Heart left ventricle (tissue), 16 donors: ENCODE data around the gene RAB3A. TPM values are rescaled to one million over a fixed set of nuclear protein-coding genes. Genes with fewer than 3 reads are reported as not detected.

Experiments used
- ATAC-seq, 4 donors: fragments of 200-7000 bp; cut with Tn5 transposase; one replicate each; pipeline ENCODE4 v1.9.1; 2020 to 2022; ENCODE audit warnings: moderate library complexity in 4 of 4, mild to moderate bottlenecking in 3 of 4, moderate number of reproducible peaks in 1 of 4
- DNase-seq, 5 donors: peaks; one replicate each; pipeline ENCODE4 v3.0.0-alpha.2; 2020
- H3K27ac ChIP-seq, 12 donors: fragments of 200-600 bp; sonication (generic) in 4 of 12; one replicate each; pipeline versions ENCODE4 v1.5.0 to v1.8.0; 2016 to 2022; ENCODE audit warnings: mild to moderate bottlenecking in 2 of 12
- H3K27me3 ChIP-seq, 9 donors: fragments of 200-600 bp; sonication (generic) in 2 of 9; one replicate each; pipeline versions ENCODE4 v1.5.1 to v1.8.0; 2016 to 2022; ENCODE audit warnings: mild to moderate bottlenecking in 3 of 9
- H3K36me3 ChIP-seq, 9 donors: fragments of 200-600 bp; sonication (generic) in 2 of 9; one replicate each; pipeline versions ENCODE4 v1.5.0 to v1.8.0; 2018 to 2022; ENCODE audit warnings: mild to moderate bottlenecking in 2 of 9
- H3K4me1 ChIP-seq, 12 donors: fragments of 200-600 bp; sonication (generic) in 4 of 12; one replicate each; pipeline versions ENCODE4 v1.5.0 to v1.8.0; 2016 to 2022; ENCODE audit warnings: mild to moderate bottlenecking in 3 of 12
- H3K4me3 ChIP-seq, 12 donors: fragments of 200-600 bp; sonication (generic) in 4 of 12; one replicate each; pipeline versions ENCODE4 v1.5.0 to v1.8.0; 2017 to 2022; ENCODE audit warnings: mild to moderate bottlenecking in 9 of 12, moderate library complexity in 4 of 12
- H3K9me3 ChIP-seq, 12 donors: fragments of 200-600 bp; sonication (generic) in 4 of 12; one replicate each; pipeline versions ENCODE4 v1.5.0 to v1.8.0; 2016 to 2022; ENCODE audit warnings: mild to moderate bottlenecking in 1 of 12
- CTCF ChIP-seq, 12 donors: fragments of 200-600 bp; sonication (generic) in 4 of 12; IDR thresholded peaks; one replicate each; pipeline versions ENCODE4 v1.5.0 to v1.8.0; 2018 to 2022; ENCODE audit warnings: antibody characterized with exemption in 12 of 12, mild to moderate bottlenecking in 5 of 12
- POLR2A ChIP-seq, 2 donors: fragments of 450-650 bp; IDR thresholded peaks; one replicate each; pipeline ENCODE4 v1.6.1; 2017; ENCODE audit warnings: antibody characterized with exemption in 2 of 2, mild to moderate bottlenecking in 2 of 2, moderate library complexity in 2 of 2
- WGBS, 4 donors: extraction: QIAGEN DNeasy Blood & Tissue Kit in 2 of 4; methylation state at CpG; one replicate each; pipeline versions ENCODE4 v1.1.5 to v1.1.7; 2013 to 2018; 5-methylcytosine and 5-hydroxymethylcytosine counted together
- intact Hi-C, 10 donors: fragments of 100-400 bp; cut with DNase I; formaldehyde crosslinking; loops; one replicate each; pipeline versions ENCODE4 v1.11.1 to v1.14.2; 2022
- polyA plus RNA-seq, 2 donors: library from polyadenylated mRNA; stranded (reverse); fragments of 200-250 nt; gene quantifications; one replicate each; pipeline ENCODE4 v1.2.3, GENCODE V29; 2013
- total RNA-seq, 9 donors: library from RNA; depleted of rRNA in 2 of 9; stranded (reverse); fragments of >200 nt in 2 of 9; fragmentation: NEBNext Ultra II Directional in 3 of 9; extraction: Animal tissue kit (Norgen Biotek cat#: 25700) in 3 of 9; gene quantifications; one replicate each; pipeline versions ENCODE4 v1.1.0 to v1.2.4, GENCODE V29; 2016 to 2023
- donor health status: ischemic (EF 13 %, LVEDD 7.1; RV severe dilation, severe dysfunction).
- donor health status: healthy with polysubstance abuse.
- donor health status: DM: no; HTN: yes; CAD: no.
- donor health status: DM: no; HTN: no; CAD: no.
- donor health status: ischemic (EF 25% LVEDD 6.9; RV normal size, moderate dysfunction).
- donor health status: ischemic (EF 25% LVEDD 5.7; RV mildly dilated, moderate dysfunction).
- donor health status: healthy.
- donor health status: DM: yes; HTN: yes; CAD: no.
- donor health status: ischemic (EF 35%, LVEDD 5.7; RV mildly dilated, moderate dysfunction).
- donor health status: nonischemic (EF 11% LVEDD 7.7; RV severe dilation, severe dysfunction).
- donor health status: DM: yes; HTN: yes; CAD: no.
- donor health status: PGD.
- donor health status: ischemic (EF 29% LVEDD 5.4; RV normal size, mild dysfunction).
- donor health status: nonischemic (EF 23%, LVEDD 6.1; RV moderate dilation, normal function).

Gene RAB3A
- total and polyA plus RNA-seq, 11 donors: 6.9 to 39.2 (median 24.0) TPM

DNA sequence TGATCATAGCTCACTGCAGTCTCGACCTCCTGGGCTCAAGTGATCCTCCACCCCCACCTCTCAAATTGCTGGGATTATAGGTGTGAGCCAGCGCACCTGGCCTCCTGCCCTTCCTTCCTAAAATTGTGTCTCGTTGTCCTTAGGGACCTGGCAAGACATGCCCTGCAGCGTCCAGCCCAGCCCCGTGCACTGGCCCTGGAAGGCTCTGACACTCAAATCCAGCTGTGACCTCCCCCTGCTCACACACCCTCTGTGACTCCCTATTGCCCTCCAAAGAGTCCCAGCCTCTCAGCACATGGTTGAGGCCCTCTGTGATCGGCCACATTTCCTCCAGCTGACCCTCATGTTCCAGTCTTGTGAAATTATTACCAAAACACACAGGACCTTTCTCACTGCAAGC is 5.9 kb downstream of the RAB3A start:
- no peak for ATAC-seq
- Histone ChIP-seq H3K27ac (no peak overlapping the region), H3K9me3 (no peaks in the 10 kb centered on the region), H3K4me3 (no peak overlapping the region), H3K4me1 (peaks cover 0 to 24% (median 18%) of the 10 kb centered on the region in 12 donors), H3K36me3 (peaks cover 0 to 58% (median 44%) of the 10 kb centered on the region in 9 donors), H3K27me3 (no peaks in the 10 kb centered on the region)
- 56 to 65% (median 60%) methylated on average over 6 of the region's 6 CpGs for WGBS, 4 donors
- intact Hi-C loops: loop anchor here in 1 of 10 donors (10.0 kb wide), 1 partner anchor 127 kb away; the partner anchor contains the start of gene LSM4
- no peak for DNase-seq
- TF ChIP-seq CTCF (IDR thresholded peaks at IDR 0.05) (no peak), POLR2A (IDR thresholded peaks at IDR 0.05) (no peak)

DNA sequence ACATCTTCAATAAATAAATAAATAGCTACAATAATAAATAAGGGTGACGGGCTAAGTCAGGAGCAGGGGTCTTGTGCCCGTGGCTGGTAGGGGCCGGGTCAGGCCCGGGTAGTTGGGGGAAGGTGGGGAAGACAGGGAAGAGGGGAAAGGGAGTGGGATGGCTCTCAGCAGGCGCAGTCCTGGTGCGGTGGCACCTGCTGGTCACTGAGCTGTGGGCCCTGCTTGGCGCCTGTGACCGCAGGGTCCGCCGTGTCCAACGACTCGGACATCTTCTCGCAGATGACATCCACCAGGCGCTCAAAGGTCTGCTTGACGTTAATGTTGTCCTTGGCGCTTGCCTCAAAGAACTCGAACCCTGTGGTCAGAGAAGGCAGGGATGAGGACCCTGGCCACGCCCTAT is 6.5 kb downstream of the RAB3A start:
- peaks cover 0 to 58% (median 44%) of the 10 kb centered on the region in 9 donors for H3K36me3 ChIP-seq
- 88 to 94% (median 93%) methylated on average over 18 of the region's 18 CpGs for WGBS, 4 donors
- intact Hi-C loops: loop anchor here in 1 of 10 donors (10.0 kb wide), 1 partner anchor 127 kb away; the partner anchor contains the start of gene LSM4
- no peak overlapping the region for H3K4me3 ChIP-seq
- no peak overlapping the region for H3K27ac ChIP-seq
- H3K9me3 ChIP-seq: no peaks in the 10 kb centered on the region
- DNase-seq: no peak
- peaks cover 0 to 18% (median 12%) of the 10 kb centered on the region in 12 donors for H3K4me1 ChIP-seq
- ATAC-seq: no peak
- TF ChIP-seq POLR2A (IDR thresholded peaks at IDR 0.05): no peak
- TF ChIP-seq CTCF (IDR thresholded peaks at IDR 0.05): no peak
- no peaks in the 10 kb centered on the region for H3K27me3 ChIP-seq

DNA sequence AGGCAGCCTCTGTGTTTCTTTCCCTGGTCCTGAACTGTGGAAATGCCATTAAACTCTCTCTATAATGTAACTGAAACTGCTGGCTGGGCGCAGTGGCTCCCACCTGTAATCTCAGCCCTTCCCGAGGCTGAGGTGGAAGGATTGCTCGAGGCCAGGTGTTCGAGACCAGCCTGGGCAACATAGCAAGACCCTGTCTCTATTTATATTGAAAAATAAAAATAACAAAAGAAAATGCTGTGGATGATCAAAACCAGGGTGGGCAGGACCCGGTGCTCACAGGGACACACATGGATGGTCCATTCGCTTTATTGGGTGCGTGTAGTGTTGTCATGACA is 7.4 kb downstream of the RAB3A start:
- 79 to 93% (median 85%) methylated on average over 7 of the region's 7 CpGs for WGBS, 4 donors
- no peak for ATAC-seq
- Histone ChIP-seq H3K9me3 (no peaks in the 10 kb centered on the region), H3K36me3 (peaks cover 0 to 55% (median 41%) of the 10 kb centered on the region in 9 donors), H3K4me1 (peaks cover 0 to 24% (median 14%) of the 10 kb centered on the region in 12 donors), H3K27me3 (no peaks in the 10 kb centered on the region), H3K4me3 (no peak overlapping the region), H3K27ac (peak overlapping the region in 1 of 12 donors; percentile 96)
- DNase-seq: no peak
- intact Hi-C loops: loop anchor here in 1 of 10 donors (10.0 kb wide), 1 partner anchor 128 kb away; the partner anchor contains the start of gene LSM4
- TF ChIP-seq CTCF (IDR thresholded peaks at IDR 0.05) (no peak), POLR2A (IDR thresholded peaks at IDR 0.05) (no peak)

- no peaks in the 10 kb centered on the region for H3K9me3 ChIP-seq
- peaks cover 0 to 25% (median 14%) of the 10 kb centered on the region in 12 donors for H3K4me1 ChIP-seq
- 39 to 52% (median 51%) methylated on average over 20 to 27 of the region's 27 CpGs for WGBS, 4 donors
- no peak for TF ChIP-seq CTCF (IDR thresholded peaks at IDR 0.05)
- no peak for TF ChIP-seq POLR2A (IDR thresholded peaks at IDR 0.05)
- peak overlapping the region in 3 of 12 donors; percentile 15 to 96 (median 30) for H3K27ac ChIP-seq
- no peak for DNase-seq
- H3K4me3 ChIP-seq: peak overlapping the region in 4 of 12 donors; percentile 64 to 98 (median 84)
- intact Hi-C loops: loop anchor here in 2 of 10 donors (5.0 to 10.0 kb wide), 2 partner anchors 58 to 130 kb away; partner anchors contain the start of gene LSM4 (in 1 of the 2)
- ATAC-seq: no peak
- no peaks in the 10 kb centered on the region for H3K27me3 ChIP-seq
- peaks cover 0 to 42% (median 33%) of the 10 kb centered on the region in 9 donors for H3K36me3 ChIP-seq
Measured at GRCh38 chr19:18194554-18195238, 9.1 kb downstream of the RAB3A start.
